HG02798 (cell line): Measurements from ENCODE around the gene GNG7.
"Not testable (repeated sequence)": the region's sequence is repeated elsewhere in the genome, so short reads cannot be mapped to it uniquely, and the experiment has no call there.

Experiments
- ATAC-seq: cut with Tn5 transposase; IDR thresholded peaks from one replicate; pipeline ENCODE4 v1.9.1; 2021; ENCODE audit warnings: mild to moderate bottlenecking; ENCODE audit not compliant: unreplicated experiment, poor library complexity

Gene GNG7

DNA sequence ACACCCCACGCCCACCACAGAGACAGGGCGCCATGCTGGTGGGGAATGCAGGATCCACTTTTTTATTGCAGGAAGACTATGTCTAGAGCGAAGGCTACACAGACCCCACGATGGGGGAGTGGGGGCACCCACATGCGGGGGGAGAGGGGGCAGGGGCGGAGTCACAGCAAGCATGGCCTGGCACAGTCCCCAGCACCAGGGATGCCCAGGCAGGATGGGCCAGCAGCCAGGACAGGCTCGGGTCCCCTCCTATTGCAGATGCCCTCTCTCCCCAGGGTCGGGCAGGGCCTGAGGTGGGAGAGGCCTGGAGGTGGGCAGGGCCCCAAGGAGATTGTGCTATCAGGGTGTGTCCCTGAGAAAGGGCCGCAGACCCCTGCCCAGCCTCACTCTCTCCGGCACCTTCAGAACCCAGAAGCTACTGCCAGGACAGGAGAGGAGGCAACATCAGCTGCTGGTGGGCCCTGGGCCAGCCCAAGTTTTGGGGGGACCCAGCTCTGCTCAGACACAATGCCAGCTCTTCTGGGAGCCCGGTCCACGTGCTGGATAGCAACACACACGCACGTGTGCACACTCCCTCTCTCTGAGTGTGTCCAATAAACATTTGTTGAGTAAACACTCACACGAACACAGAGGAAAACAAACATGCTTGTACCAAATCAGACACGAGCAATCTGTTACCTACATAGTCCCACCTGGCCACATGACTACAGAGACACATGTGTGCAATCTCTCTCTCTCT, 12.2 kb upstream of the GNG7 start:
- ATAC-seq, result no peak

DNA sequence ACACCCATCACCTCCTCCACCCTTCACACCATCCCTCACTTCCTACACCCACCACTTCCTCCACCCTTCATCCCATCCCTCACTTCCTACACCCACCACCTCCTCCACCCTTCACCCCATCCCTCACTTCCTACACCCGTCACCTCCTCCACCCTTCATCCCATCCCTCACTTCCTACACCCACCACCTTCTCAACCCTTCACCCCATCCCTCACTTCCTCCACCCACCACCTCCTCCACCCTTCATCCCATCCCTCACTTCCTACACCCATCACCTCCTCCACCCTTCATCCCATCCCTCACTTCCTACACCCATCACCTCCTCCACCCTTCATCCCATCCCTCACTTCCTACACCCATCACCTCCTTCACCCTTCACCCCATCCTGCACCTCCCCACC, 11.6 kb upstream of the GNG7 start:
- ATAC-seq, result not testable (repeated sequence)

DNA sequence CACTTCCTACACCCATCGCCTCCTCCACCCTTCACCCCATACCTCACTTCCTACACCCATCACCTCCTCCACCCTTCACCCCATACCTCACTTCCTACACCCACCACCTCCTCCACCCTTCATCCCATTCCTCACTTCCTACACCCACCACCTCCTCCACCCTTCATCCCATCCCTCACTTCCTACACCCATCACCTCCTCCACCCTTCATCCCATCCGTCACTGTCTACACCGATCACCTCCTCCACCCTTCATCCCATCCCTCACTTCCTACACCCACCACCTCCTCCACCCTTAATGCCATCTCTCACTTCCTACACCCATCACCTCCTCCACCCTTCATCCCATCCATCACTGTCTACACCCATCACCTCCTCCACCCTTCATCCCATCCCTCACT, 10.7 kb upstream of the GNG7 start:
- not testable (repeated sequence) for ATAC-seq

DNA sequence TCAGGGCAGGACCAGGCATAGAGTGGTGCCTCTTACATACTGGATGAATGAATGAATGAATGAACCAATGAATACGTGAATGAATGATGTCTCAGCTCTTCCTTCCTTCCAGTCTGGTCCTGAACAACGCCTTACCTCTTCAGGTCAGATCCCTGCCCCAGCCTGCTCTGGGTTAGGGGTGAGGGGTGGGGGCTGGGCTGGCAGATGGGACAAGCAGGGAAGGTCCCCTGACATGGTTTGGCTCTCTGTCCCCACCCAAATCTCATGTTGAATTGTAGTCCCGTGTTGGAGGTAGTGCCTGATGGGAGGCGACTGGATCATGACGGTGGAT, 9.3 kb upstream of the GNG7 start:
- no peak for ATAC-seq

DNA sequence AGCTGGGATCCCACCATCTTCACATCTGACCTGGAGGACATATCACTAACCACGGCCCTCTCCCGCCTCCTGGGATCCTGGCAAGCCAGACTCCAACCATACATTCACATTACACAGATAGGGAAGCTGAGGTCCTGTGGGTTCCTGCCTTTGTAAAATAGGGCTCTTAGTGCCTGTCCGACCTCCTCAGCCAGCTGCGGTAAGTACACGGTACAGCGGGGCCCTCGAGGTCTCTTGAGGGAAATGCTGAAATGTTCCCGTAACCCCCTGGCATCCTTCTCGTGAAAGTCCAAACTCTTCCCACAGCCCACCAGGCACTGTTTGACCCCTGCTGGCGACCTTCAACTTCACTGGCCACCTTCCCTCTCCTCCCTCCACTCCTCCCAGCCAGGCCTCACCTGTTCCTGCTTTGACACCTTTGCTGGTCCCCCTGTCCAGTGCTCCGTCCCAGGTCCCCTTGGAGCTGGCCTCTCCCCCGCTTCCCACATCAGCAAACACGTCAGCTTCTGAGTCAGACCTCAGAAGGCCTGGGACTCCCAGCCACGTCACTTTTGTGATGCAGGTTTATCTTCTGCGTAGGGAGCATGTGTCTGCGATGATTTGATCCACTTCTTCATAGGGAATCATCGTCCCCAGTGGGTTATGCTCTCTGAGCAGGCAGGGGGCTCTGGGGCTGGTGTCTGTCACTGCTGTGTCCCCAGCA, 8.8 kb upstream of the GNG7 start:
- no peak for ATAC-seq

DNA sequence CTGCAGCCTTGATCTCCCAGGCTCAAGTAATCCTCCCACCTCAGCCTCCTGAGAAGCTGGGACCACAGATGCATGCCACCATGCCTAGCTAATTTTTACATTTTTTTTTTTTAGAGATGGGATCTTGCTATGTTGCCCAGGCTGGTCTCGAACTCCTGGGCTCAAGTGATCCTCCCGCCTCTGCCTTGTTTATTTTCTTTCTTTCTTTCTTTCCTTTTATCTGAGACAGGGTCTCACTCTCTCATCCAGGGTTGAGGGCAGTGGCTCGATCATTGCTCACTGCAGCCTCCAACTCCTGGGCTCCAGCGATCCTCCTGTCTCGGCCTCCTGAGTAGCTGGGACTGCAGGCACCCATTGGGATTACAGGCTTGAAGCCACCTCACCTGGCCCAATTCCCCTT, 3.8 kb upstream of the GNG7 start:
- ATAC-seq, result no peak

DNA sequence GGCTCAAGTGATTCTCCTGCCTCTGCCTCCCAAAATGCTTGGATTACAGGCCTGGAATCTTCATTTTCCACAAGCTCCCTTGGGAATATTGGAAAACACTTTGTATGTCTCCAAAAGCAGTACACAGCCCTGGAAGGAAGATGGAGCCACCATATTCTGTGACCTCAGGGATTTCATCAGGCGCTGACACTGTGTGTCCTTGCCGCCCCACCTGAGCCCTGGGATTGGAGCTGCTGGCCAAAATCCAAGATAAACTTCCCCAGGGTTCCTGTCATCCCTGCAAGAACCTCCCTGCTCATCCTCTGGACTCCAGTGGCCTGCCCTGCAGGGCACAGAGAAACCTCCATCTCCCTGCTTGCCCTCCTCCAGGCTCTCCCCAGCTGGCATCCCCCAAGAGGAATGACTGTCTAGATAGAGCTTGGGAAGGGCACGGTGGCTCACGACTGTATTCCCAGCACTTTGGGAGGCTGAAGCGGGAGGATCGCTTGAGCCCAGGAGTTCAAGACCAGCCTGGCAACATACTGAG, 1.3 kb upstream of the GNG7 start:
- no peak for ATAC-seq

DNA sequence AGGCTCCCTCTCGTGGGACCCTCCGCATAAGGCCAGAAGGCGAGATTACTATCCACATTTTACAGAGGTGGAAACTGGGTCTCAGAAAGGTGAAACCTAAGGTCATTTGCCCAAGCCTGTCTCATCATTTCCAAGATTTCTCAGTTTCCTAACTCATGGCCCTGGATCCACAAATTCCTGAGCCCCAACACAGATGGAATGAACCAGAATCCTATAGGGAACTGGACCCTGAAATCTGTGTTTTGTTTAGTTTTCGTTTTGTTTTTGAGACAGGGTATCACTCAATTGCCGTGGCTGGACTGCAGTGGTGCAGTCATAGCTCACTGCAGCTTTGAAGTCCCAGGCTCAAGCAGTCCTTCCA, 563 bp upstream of the GNG7 start:
- no peak for ATAC-seq

DNA sequence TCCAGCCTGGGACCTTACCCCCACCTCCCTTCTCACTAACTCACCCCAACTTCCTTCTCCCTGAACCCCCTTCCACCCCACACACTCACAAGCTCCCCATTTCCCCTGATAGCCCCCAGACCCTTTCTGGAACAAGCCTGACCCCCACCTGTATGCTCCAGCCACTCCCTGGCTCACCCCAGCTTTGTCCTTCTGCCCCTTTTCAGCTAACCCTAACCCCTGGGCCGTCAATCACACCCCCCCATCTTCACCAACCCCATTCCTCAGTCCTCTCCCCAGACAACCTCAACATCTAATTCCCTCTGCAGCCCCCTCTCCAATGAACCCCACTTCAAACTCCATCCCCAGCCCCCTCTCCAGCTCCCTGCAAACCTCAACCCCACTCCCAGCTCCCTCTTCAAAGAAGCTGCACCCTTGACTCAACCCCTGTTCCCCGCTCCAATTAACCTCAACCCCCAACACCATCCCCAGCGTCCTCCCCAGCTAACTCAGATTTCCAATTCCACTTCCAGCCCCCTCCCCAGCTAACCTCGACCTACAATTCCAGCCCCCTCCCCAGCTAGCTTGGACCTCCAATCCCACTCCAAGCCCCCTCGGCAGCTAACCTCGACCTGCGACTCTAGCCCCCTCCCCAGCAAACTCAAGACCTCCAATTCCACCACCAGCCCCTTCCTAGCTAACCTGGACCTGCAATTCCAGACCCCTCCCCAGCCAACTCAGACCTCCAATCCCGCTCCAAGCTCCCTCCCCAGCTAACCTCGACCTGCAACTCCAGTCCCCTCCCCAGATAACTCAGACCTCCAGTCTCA, 929 bp downstream of the GNG7 start:
- ATAC-seq, result no peak

DNA sequence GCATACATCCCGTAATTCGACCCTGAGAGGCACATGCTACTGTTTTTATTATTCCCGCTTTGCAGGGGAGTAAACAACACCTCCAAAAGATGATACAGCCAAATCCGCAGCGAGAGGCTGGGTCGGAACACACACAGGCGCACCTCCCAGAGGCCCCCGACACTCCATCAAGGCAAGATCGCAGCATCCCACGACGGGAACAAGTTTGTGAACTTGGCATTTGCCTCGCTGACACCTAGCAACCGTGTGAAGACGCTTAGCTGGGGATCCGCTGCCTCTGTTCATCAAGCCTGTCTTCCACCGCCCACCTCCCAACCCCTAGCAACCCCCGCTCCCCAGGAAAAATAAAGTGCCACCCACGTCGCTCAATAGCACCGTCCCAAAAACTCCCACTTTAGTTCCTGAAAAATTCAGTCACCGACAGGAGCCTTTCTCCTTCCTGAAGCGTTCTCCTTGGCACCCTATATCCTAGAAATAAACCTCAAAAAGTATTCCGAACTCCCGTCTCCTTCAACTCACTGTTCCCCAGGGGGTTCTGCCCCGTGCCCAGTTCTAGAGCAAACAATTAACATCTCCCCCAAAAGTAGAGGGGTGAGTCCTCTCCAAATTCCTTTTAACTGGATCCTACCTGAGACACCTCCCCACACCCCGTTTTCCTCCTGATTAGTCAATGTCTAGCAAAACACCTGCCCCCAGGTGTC, 1.7 kb downstream of the GNG7 start:
- ATAC-seq, result no peak

DNA sequence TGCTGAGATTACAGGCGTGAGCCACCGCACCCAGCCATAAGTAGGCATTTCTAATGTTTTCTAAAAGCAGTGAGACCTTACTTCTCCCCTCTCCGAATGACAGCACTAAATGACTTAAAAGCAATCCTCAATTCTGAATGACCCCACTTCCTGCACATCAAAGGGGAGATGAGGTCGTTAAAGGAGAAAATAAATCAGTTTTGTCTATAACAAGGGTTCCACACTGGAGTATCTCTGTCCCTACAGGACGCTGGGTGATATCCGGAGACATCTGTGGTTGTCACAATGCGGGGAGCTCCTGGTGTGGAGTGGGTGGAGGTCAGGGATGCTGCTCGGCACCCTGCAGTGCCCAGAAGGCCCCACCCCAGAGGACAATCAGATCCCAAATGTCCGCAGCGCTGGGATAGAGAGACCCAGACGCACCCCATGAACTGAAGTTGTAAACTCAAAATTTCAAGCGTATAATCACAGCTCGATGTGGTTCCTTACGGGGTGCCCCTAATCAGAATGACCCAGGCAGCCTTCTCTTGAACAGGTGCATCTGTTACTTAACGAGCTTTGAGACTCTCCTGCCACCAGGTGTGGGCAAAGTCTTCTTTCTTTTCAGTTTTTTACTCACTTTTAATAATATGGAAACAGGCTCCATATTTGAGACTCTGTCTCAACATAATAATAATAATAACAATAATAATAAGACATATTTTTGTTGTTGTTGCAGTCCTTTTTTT, 2.9 kb downstream of the GNG7 start:
- ATAC-seq, result no peak

DNA sequence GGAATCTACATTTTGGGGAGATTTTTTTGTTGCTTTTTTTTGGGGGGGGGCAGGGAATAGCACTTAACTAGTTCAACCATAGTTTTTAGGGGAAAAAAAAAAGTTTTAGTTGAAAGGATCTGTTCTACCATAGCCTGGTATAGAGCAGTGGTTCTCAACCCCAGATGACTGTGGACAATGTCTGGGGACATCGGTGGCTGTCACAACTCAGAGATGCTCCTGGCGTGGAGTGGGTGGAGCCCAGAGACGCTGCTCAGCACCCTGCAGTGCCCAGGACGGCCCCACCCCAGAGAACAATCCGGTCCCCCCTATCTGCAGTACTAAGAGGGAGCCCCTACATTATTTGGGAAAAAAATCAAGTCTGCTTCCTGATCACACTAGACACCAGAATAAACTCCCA, 8.3 kb downstream of the GNG7 start:
- ATAC-seq, result no peak

DNA sequence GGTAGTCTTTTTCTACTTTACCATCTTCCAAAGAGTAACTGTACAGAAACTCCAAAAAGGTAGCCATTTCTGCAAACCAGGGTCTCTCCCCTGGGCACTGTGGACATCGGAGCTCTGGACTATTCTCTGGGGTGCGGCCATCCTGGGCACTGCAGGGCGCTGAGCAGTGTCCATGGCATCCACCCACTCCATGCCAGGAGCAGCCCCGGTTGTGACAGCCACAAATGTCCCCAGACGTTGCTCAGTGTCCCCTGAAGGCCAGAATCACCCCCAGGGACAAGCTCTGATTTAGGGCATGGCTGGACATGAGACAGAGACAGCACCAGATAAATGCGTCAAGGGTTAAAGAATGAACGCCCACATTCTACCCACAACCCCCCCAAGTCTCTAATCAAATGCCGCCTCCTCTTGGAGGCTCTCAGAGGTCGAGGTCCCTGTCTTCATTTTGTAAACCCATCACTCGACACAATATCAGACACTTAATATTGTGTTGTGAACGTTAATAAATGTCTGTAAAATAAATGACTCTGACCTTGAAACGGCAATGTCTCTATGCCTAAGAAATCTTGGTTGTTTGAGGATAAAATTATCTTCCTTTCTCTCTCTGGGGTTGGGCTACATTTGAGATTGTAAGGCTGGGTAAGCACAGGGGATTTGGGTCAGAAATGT, 8.9 kb downstream of the GNG7 start:
- ATAC-seq, result no peak

DNA sequence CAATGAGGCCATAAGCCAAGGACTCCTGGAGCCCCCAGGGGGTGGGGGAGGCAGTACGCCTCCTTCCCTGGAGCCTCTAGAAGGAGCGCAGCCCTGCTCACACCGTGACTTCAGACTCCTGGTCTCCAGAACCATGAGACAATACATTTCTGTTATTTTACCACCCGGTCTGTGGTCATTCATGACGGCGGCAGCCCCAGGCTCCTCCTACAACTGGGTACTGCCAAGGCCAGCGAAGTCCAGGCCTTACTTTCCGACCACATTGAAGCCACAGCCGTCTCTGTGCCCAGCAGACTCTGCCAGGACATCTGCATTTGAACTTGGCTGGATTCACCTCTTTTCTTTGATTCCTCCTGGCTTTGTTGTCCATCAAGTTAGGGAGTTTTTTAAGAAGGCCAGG, 10.5 kb downstream of the GNG7 start:
- no peak for ATAC-seq

DNA sequence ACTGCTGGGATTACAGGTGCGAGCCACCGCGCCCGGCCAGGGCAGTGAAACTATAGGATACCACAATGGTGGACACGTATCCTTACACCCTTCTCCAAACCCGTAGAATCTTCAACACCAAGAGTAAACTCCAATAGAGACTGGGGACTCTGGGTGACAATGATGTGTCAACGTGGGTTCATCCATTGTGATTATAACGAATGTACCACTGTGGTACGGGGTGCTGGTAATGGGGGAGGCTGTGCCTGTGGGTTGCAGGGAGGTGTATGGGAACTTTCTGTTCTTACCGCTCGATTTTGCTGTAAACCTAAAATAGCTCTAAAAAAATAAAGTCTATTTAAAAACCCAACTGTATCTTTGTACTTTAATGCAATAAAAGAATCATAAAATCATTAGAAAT, 11.6 kb downstream of the GNG7 start:
- ATAC-seq, result no peak

DNA sequence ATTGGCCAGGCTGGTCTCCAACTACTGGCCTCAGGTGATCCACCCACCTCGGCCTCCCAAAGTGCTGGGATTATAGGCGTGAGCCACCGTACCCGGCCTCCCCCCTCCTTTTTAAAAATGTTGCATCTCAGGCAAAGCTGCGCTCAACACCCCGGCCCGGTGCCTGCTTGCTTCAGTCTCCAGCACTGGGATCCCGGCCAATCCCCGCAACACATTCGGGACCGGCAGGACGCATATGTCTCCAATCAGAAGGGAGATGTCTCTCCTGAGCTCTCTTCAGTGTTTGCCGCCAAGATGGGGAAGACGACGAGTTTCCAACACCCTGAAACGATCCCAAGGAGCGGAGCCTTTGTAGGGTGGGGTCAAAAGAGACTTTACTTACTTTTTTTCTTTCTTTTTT, 16.1 kb downstream of the GNG7 start:
- no peak for ATAC-seq

DNA sequence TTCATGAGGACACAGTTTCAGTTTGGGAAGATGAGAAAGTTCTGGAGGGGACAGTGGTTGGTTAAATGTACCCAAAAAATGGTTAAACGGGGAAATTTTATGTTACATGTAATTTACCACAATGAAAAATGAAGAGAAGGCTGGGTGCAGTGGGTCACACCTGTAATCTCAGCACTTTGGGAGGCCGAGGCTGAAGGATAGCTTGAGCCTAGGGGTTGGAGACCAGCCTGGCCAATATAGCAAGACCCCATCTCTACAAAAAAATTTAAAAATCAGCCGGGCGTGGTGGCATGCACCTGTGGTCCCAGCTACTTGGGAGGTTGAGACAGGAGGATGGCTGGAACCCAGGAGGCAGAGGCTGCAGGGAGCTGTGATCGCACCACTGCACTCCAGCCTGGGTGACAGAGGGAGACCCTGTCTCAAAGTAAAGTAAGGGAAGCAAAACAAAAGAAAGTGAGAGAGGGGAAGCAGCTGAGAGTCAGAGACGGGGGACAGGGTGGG, 17.2 kb downstream of the GNG7 start:
- no peak for ATAC-seq

DNA sequence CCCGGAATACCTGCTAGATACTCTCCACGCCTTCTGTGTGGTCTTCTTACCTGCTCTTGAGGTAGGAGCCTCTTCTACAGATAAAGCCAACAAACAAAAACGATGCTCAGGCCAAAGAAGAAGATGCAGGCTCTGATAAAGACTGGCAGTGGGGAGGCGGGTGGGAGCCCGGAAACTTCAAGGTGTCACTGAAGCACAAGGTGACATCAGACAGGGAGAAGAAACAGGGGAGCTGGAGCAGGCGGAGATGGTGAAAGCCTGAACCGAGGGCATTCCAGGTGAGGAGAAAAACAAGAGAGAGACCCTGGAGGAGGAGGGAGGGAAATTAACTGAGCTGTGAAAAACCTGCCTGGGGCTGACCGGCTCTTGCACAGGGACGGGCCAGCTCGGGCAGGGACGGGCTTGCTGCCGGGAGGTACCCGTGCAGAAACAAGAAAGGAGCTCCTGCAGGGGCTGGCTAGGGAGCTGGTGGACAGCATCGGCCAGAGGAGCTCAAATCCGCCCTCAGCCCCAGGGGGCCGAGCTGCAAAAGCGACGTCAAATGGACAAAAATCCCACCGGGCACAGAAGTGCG, 19.0 kb downstream of the GNG7 start:
- ATAC-seq, result no peak

DNA sequence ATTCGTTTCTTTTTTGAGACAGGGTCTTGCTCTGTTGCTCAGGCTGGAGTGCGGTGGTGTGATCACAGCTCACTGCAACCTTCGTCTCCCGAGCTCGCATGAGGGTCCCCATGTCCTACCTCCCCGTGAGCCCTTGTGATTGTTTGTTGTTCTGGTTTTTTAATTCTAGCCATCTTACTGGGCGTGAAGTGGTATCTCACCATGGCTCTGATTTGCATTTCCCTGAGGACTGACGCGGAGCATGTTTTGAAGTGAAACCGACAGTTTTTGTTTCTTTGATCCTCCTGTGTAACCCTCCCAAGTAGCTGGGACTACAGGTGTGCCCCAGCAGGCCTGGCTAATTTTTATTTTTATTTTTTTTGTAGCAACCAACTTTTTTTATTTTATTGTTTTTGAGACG, 21.7 kb downstream of the GNG7 start:
- ATAC-seq, result no peak
